HuH-7.5 (cell line): ENCODE data around the gene CD44.

Source experiments
- DNase-seq: peaks from one replicate; pipeline ENCODE4 v3.0.0; 2011; ENCODE audit warnings: low spot score

The CD44 gene

GRCh38 chr11:35178067-35178805 lies 39.3 kb downstream of the CD44 start:
- DNase-seq = no peak

- DNase-seq = no peak
These were observed 39.9 kb downstream of the CD44 start for GRCh38 chr11:35178873-35179272.

GRCh38 chr11:35179466-35180135 lies 40.6 kb downstream of the CD44 start:
- no peak for DNase-seq

GRCh38 chr11:35180317-35181233 lies 41.6 kb downstream of the CD44 start:
- DNase-seq = no peak

GRCh38 chr11:35182317-35182939 lies 43.5 kb downstream of the CD44 start:
- no peak for DNase-seq

- DNase-seq = no peak
These were observed 44.5 kb downstream of the CD44 start for GRCh38 chr11:35183326-35183925.

GRCh38 chr11:35185696-35186095 lies 46.7 kb downstream of the CD44 start:
- DNase-seq = no peak

GRCh38 chr11:35187996-35188395 lies 49.0 kb downstream of the CD44 start:
- no peak for DNase-seq

- DNase-seq = no peak
These were observed 51.9 kb downstream of the CD44 start for GRCh38 chr11:35190804-35191348.

- peak; percentile 13 for DNase-seq
These were observed 53.4 kb downstream of the CD44 start for GRCh38 chr11:35192347-35192746.

- no peak for DNase-seq
These were observed 54.8 kb downstream of the CD44 start for GRCh38 chr11:35193767-35194166.

GRCh38 chr11:35197292-35197691 lies 58.3 kb downstream of the CD44 start:
- DNase-seq = no peak

- no peak for DNase-seq
These were observed 61.9 kb downstream of the CD44 start for GRCh38 chr11:35200811-35201341.

GRCh38 chr11:35204614-35205013 lies 65.6 kb downstream of the CD44 start:
- no peak for DNase-seq

- no peak for DNase-seq
These were observed 67.6 kb downstream of the CD44 start for GRCh38 chr11:35206616-35207015.

GRCh38 chr11:35207471-35208403 lies 68.8 kb downstream of the CD44 start:
- no peak for DNase-seq

GRCh38 chr11:35208795-35209194 lies 69.8 kb downstream of the CD44 start:
- no peak for DNase-seq

GRCh38 chr11:35210876-35211546 lies 72.0 kb downstream of the CD44 start:
- DNase-seq = no peak

GRCh38 chr11:35211952-35212351 lies 73.0 kb downstream of the CD44 start:
- DNase-seq = no peak
